HEK293 (cell line): ENCODE data around the gene ZBTB20.

Source experiments
- CTCF ChIA-PET: fragments of 350-600 bp; formaldehyde crosslinking; extraction: SDS; loops from one replicate; lab custom pipeline; 2021; ENCODE audit warnings: antibody characterized with exemption; lab: Yijun Ruan, JAX
- POLR2A ChIA-PET: fragments of 300-600 bp; formaldehyde crosslinking; extraction: SDS; loops from one replicate; lab custom pipeline; 2020; ENCODE audit warnings: antibody characterized with exemption, inconsistent platforms; lab: Yijun Ruan, JAX
- H3K27ac ChIP-seq: fragments of 200-500 bp; sonication (Bioruptor generic); 2 replicates; pipeline ENCODE4 v1.5.1; 2014; ENCODE audit warnings: low read depth, low read length, control low read depth, inconsistent platforms; ENCODE audit errors: extremely low read depth
- H3K36me3 ChIP-seq, 2 experiments: fragments of 200-500 bp in 1 of 2; sonication (Bioruptor generic) in 1 of 2; 1 replicate in 1 of 2; 2 replicates in 1 of 2; pipeline ENCODE4 v1.5.1; 2014 to 2017; ENCODE audit warnings: inconsistent platforms in 2 of 2, low read length in 2 of 2; ENCODE audit not compliant: control insufficient read depth in 2 of 2, insufficient read depth in 1 of 2
- H3K4me1 ChIP-seq: fragments of 200-500 bp; sonication (Bioruptor generic); 2 replicates; pipeline ENCODE4 v1.5.1; 2014; ENCODE audit warnings: mild to moderate bottlenecking, low read length, inconsistent platforms; ENCODE audit not compliant: control insufficient read depth, insufficient read depth
- H3K4me3 ChIP-seq: 2 replicates; pipeline ENCODE4 v1.5.1; 2011; ENCODE audit warnings: low read depth, mild to moderate bottlenecking, control low read depth, low read length, moderate library complexity
- H3K9me3 ChIP-seq: fragments of 200-500 bp; sonication (Bioruptor generic); 2 replicates; pipeline ENCODE4 v1.5.1; 2014; ENCODE audit warnings: low read depth, low read length, inconsistent platforms; ENCODE audit not compliant: control insufficient read depth, insufficient read depth
- HOXA7 ChIP-seq: sonication (generic); formaldehyde crosslinking; IDR thresholded peaks from 2 replicates; pipeline ENCODE4 v1.8.1; 2022; ENCODE audit warnings: missing genetic modification reagents, borderline replicate concordance
- IKZF3 ChIP-seq: fragments of 450-650 bp; IDR thresholded peaks from 2 replicates; pipeline ENCODE4 v1.5.0; 2018; ENCODE audit warnings: missing biosample characterization, mild to moderate bottlenecking, missing genetic modification characterization, moderate library complexity
- KLF7 ChIP-seq: fragments of 450-650 bp; formaldehyde crosslinking; IDR thresholded peaks from 2 replicates; pipeline ENCODE4 v1.5.1; 2016; ENCODE audit warnings: missing biosample characterization, missing genetic modification characterization, borderline replicate concordance
- ZBTB1 ChIP-seq: fragments of 450-650 bp; formaldehyde crosslinking; IDR thresholded peaks from 2 replicates; pipeline ENCODE4 v1.5.1; 2016; ENCODE audit warnings: missing biosample characterization, missing genetic modification characterization
- ZBTB7A ChIP-seq: fragments of 450-650 bp; formaldehyde crosslinking; IDR thresholded peaks from 2 replicates; pipeline ENCODE4 v1.5.1; 2016; ENCODE audit warnings: low read depth, missing biosample characterization, missing genetic modification characterization
- ZBTB8A ChIP-seq: fragments of 450-650 bp; formaldehyde crosslinking; IDR thresholded peaks from 2 replicates; pipeline ENCODE4 v1.5.1; 2016; ENCODE audit warnings: missing biosample characterization, missing genetic modification characterization
- ZNF18 ChIP-seq: fragments of 450-650 bp; formaldehyde crosslinking; IDR thresholded peaks from 2 replicates; pipeline ENCODE4 v1.5.1; 2016; ENCODE audit warnings: missing biosample characterization, missing genetic modification characterization
- ZNF184 ChIP-seq: fragments of 450-650 bp; IDR thresholded peaks from 2 replicates; pipeline ENCODE4 v1.5.1; 2018; ENCODE audit warnings: missing biosample characterization, mild to moderate bottlenecking, missing genetic modification characterization
- ZNF19 ChIP-seq: fragments of 450-650 bp; formaldehyde crosslinking; IDR thresholded peaks from 2 replicates; pipeline ENCODE4; 2016; ENCODE audit warnings: missing biosample characterization, missing genetic modification characterization, low read depth
- ZNF26 ChIP-seq: fragments of 450-650 bp; formaldehyde crosslinking; IDR thresholded peaks from 2 replicates; pipeline ENCODE4 v1.5.1; 2016; ENCODE audit warnings: missing biosample characterization, missing genetic modification characterization
- ZNF335 ChIP-seq: fragments of 450-650 bp; formaldehyde crosslinking; conservative IDR thresholded peaks from 2 replicates; pipeline ENCODE4 v1.5.1; 2016; ENCODE audit warnings: missing biosample characterization, missing genetic modification characterization
- ZNF366 ChIP-seq: fragments of 450-650 bp; formaldehyde crosslinking; conservative IDR thresholded peaks from 2 replicates; pipeline ENCODE4 v1.5.1; 2016; ENCODE audit warnings: missing biosample characterization, missing genetic modification characterization
- ZNF488 ChIP-seq: fragments of 450-650 bp; formaldehyde crosslinking; IDR thresholded peaks from 2 replicates; pipeline ENCODE4 v1.5.1; 2016; ENCODE audit warnings: missing biosample characterization, missing genetic modification characterization
- ZNF501 ChIP-seq: fragments of 450-650 bp; formaldehyde crosslinking; IDR thresholded peaks from 2 replicates; pipeline ENCODE4 v1.5.1; 2016; ENCODE audit warnings: missing biosample characterization, missing genetic modification characterization
- ZNF544 ChIP-seq: fragments of 450-650 bp; formaldehyde crosslinking; IDR thresholded peaks from 2 replicates; pipeline ENCODE4 v1.5.0; 2017; ENCODE audit warnings: missing biosample characterization, missing genetic modification characterization
- ZNF623 ChIP-seq: fragments of 450-650 bp; formaldehyde crosslinking; IDR thresholded peaks from 2 replicates; pipeline ENCODE4 v1.5.1; 2016; ENCODE audit warnings: missing biosample characterization, missing genetic modification characterization
- ZNF692 ChIP-seq: fragments of 450-650 bp; formaldehyde crosslinking; IDR thresholded peaks from 2 replicates; pipeline ENCODE4 v1.5.1; 2016; ENCODE audit warnings: missing biosample characterization, missing genetic modification characterization
- ZNF701 ChIP-seq: fragments of 450-650 bp; formaldehyde crosslinking; IDR thresholded peaks from 2 replicates; pipeline ENCODE4 v1.5.1; 2016; ENCODE audit warnings: missing biosample characterization, missing genetic modification characterization
- ZNF707 ChIP-seq: fragments of 450-650 bp; formaldehyde crosslinking; IDR thresholded peaks from 2 replicates; pipeline ENCODE4 v1.5.1; 2016; ENCODE audit warnings: missing biosample characterization, missing genetic modification characterization

ZBTB20 gene

GRCh38 chr3:114417675-114418074 is 729.4 kb downstream of the ZBTB20 start (continued):
- no peak for TF ChIP-seq ZNF26 (tag by site-specific recombination)

GRCh38 chr3:114417265-114417664 is 729.8 kb downstream of the ZBTB20 start:
- H3K36me3 ChIP-seq, result no peaks in the 10 kb centered on the region
- CTCF ChIA-PET, result interaction anchor here (2.3 kb wide), 1 partner anchor 14 kb away, joined by 12 read pairs; no protein-coding TSS in a partner anchor
- H3K9me3 ChIP-seq, result no peaks in the 10 kb centered on the region
- no peaks in the 10 kb centered on the region for H3K4me1 ChIP-seq
- no peak overlapping the region for H3K4me3 ChIP-seq
- POLR2A ChIA-PET, result no interaction called here
- no peak for TF ChIP-seq ZNF623
- TF ChIP-seq ZNF501 (tag by site-specific recombination), result no peak
- TF ChIP-seq ZNF692 (tag by site-specific recombination), result no peak
- TF ChIP-seq HOXA7, result no peak
- TF ChIP-seq ZNF19 (tag by site-specific recombination), result no peak
- no peak for TF ChIP-seq ZBTB8A
- no peak for TF ChIP-seq KLF7 (tag by site-specific recombination)
- no peak for TF ChIP-seq ZNF544 (tag by site-specific recombination)
- no peak for TF ChIP-seq IKZF3 (tag by site-specific recombination)
- no peak for TF ChIP-seq ZNF366 (tag by site-specific recombination)
- TF ChIP-seq ZNF184, result no peak
- no peak for TF ChIP-seq ZBTB7A
- TF ChIP-seq ZNF488 (tag by site-specific recombination), result no peak
- TF ChIP-seq ZNF701 (tag by site-specific recombination), result no peak
- no peak for TF ChIP-seq ZNF335 (tag by site-specific recombination)
- no peak for TF ChIP-seq ZNF18
- TF ChIP-seq ZBTB1, result no peak
- no peak for TF ChIP-seq ZNF707 (tag by site-specific recombination)
- H3K27ac ChIP-seq, result no peak overlapping the region
